Adrenal gland (tissue), 12 donors: ENCODE results near the gene BLOC1S2. TPM values are rescaled to one million over a fixed set of nuclear protein-coding genes. Genes with fewer than 3 reads are reported as not detected.
"Not testable (repeated sequence)": the region's sequence is repeated elsewhere in the genome, so short reads cannot be mapped to it uniquely, and the experiment has no call there.

Experiments
- DNase-seq, 7 donors: peaks; one replicate each; pipeline ENCODE4 v3.0.0-alpha.2; 2019 to 2020
- H3K27ac ChIP-seq, 5 donors: fragments of 200-600 bp; sonication (generic) in 4 of 5; 1 replicate in 3 of 5; 2 replicates in 2 of 5; pipeline versions ENCODE4 v1.5.1 to v1.8.0; 2016 to 2020; ENCODE audit warnings: mild to moderate bottlenecking in 1 of 5
- H3K27me3 ChIP-seq: fragments of 200-600 bp; 2 replicates; pipeline ENCODE4 v1.8.0; 2021
- H3K36me3 ChIP-seq, 2 donors: fragments of 200-600 bp; replicated peaks in 1 of 2; 1 replicate in 1 of 2; 2 replicates in 1 of 2; pipeline versions ENCODE4 v1.5.1 to v1.8.0; 2018 to 2022
- H3K4me1 ChIP-seq, 2 donors: fragments of 200-600 bp; replicated peaks in 1 of 2; 1 replicate in 1 of 2; 2 replicates in 1 of 2; pipeline versions ENCODE4 v1.5.1 to v1.8.0; 2018 to 2021
- H3K4me3 ChIP-seq, 4 donors: fragments of 200-600 bp; sonication (generic) in 3 of 4; one replicate each; pipeline ENCODE4 v1.5.1; 2016 to 2018
- H3K9me3 ChIP-seq, 3 donors: fragments of 200-600 bp; sonication (generic) in 1 of 3; replicated peaks in 1 of 3; 1 replicate in 2 of 3; 2 replicates in 1 of 3; pipeline versions ENCODE4 v1.5.1 to v1.8.0; 2016 to 2021
- POLR2A ChIP-seq, 2 donors: fragments of 450-650 bp; IDR thresholded peaks; one replicate each; pipeline ENCODE4 v1.6.1; 2017; ENCODE audit warnings: antibody characterized with exemption in 2 of 2, mild to moderate bottlenecking in 2 of 2, moderate library complexity in 1 of 2
- WGBS, 4 donors: extraction: QIAGEN DNeasy Blood & Tissue Kit in 2 of 4; methylation state at CpG; one replicate each; pipeline versions ENCODE4 v1.1.5 to v1.1.7; 2013 to 2017; 5-methylcytosine and 5-hydroxymethylcytosine counted together
- intact Hi-C, 2 donors: fragments of 100-400 bp; cut with DNase I; formaldehyde crosslinking; loops; one replicate each; pipeline versions ENCODE4 v1.14.1 to v1.15.0; 2022 to 2023
- polyA plus RNA-seq, 3 donors: library from polyadenylated mRNA; stranded (reverse); fragments of 200-250 nt in 2 of 3; fragments of 350-450 nt in 1 of 3; fragmentation: Illumina TruSeq in 1 of 3; extraction: RNeasy Lipid Tissue Mini Kit (QIAGEN cat#74804) in 1 of 3; gene quantifications; one replicate each; pipeline ENCODE4 v1.2.3, GENCODE V29; 2013 to 2014
- total RNA-seq, 9 donors: library from RNA; depleted of rRNA in 4 of 9; stranded (reverse); fragments of >200 nt in 4 of 9; fragments of 120-200 nt in 1 of 9; fragmentation: NEBNext Ultra II Directional in 1 of 9; extraction: Animal tissue kit (Norgen Biotek cat#: 25700) in 1 of 9; gene quantifications; one replicate each; pipeline versions ENCODE4 v1.1.0 to v1.2.4, GENCODE V29; 2013 to 2023
- TF ChIP-seq, protein P1 (sequence below), 6 experiments: fragments of 450-650 bp in 4 of 6; fragments of 200-600 bp in 2 of 6; sonication (generic) in 1 of 6; IDR thresholded peaks; 1 replicate in 5 of 6; 2 replicates in 1 of 6; pipeline versions ENCODE4 v1.5.1 to v1.8.0; 2016 to 2021; ENCODE audit warnings: antibody characterized with exemption in 6 of 6, mild to moderate bottlenecking in 2 of 6, moderate library complexity in 1 of 6
- donor health status: healthy with polysubstance abuse.
- donor health status: Bipolar disorder and iron deficiency.
- donor health status: DM: yes; HTN: yes; CAD: no.
- donor health status: DM: no; HTN: no; CAD: no.
- donor health status: DM: no; HTN: no; CAD: no.
- donor health status: DM: yes; HTN: yes; CAD: no.

The BLOC1S2 gene
- total and polyA plus RNA-seq, 12 donors: 21.1 to 104 (median 39.5) TPM

DNA sequence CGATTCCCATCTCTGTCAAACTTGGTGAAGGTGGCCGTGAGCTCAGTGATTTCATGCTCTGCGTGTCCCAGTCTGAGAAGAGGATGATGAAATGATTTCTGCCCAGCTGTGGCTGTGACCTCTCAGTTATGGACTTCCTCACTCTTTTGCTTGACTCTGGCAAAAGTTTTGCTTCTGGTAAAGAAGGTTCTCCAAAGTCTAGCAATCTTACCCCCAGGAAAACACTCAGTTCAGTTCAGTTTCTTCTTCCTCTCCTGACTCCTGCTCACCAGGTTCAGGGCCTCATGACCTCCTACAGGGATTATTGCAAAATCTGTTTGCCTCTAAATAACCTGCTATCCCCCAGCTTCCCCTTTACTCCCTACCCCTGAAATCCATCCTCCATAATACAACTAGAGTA is 4.9 kb upstream of the BLOC1S2 start:
- Histone ChIP-seq H3K36me3 (no peaks in the 10 kb centered on the region), H3K9me3 (no peaks in the 10 kb centered on the region), H3K4me1 (peaks cover 0 to 8% of the 10 kb centered on the region in 2 donors), H3K4me3 (no peak overlapping the region), H3K27ac (peak overlapping the region in 2 of 5 donors; percentile 49 to 54), H3K27me3 (peaks cover 8% of the 10 kb centered on the region)
- WGBS, 4 donors: 58 to 71% (median 69%) methylated on average over 3 of the region's 3 CpGs
- intact Hi-C loops: no loop called here
- TF ChIP-seq, protein P1, sequence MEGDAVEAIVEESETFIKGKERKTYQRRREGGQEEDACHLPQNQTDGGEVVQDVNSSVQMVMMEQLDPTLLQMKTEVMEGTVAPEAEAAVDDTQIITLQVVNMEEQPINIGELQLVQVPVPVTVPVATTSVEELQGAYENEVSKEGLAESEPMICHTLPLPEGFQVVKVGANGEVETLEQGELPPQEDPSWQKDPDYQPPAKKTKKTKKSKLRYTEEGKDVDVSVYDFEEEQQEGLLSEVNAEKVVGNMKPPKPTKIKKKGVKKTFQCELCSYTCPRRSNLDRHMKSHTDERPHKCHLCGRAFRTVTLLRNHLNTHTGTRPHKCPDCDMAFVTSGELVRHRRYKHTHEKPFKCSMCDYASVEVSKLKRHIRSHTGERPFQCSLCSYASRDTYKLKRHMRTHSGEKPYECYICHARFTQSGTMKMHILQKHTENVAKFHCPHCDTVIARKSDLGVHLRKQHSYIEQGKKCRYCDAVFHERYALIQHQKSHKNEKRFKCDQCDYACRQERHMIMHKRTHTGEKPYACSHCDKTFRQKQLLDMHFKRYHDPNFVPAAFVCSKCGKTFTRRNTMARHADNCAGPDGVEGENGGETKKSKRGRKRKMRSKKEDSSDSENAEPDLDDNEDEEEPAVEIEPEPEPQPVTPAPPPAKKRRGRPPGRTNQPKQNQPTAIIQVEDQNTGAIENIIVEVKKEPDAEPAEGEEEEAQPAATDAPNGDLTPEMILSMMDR (IDR thresholded peaks at IDR 0.05): no peak
- TF ChIP-seq POLR2A (IDR thresholded peaks at IDR 0.05): no peak
- DNase-seq: peak in 1 of 7 donors; percentile 13

DNA sequence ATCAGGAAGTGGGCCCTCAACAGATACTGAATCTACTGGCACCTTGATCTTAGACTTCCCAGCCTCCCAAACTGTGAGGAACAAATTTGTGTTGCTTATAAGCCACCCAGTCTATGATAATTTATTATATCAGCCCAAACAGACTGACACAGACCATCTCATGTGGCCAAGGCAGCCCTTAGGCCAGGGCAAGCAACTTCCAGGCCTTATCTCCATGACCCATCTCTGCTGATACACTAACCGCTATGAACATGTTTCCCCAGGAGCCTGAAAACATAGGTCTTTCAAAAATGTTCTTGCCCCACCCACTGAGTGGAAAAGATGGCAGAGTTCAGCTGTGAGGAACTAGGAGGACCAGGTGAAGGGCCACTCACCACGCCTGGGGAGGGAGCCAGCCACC is 3.2 kb upstream of the BLOC1S2 start:
- DNase-seq: no peak
- Histone ChIP-seq H3K4me3 (no peak overlapping the region), H3K27me3 (peaks cover 3% of the 10 kb centered on the region), H3K36me3 (no peaks in the 10 kb centered on the region), H3K27ac (no peak overlapping the region), H3K9me3 (no peaks in the 10 kb centered on the region), H3K4me1 (peaks cover 10 to 19% of the 10 kb centered on the region in 2 donors)
- TF ChIP-seq, protein P1 (IDR thresholded peaks at IDR 0.05): no peak
- TF ChIP-seq POLR2A (IDR thresholded peaks at IDR 0.05): no peak
- WGBS, 4 donors: 80 to 86% (median 85%) methylated on average over 2 of the region's 2 CpGs
- intact Hi-C loops: no loop called here

DNA sequence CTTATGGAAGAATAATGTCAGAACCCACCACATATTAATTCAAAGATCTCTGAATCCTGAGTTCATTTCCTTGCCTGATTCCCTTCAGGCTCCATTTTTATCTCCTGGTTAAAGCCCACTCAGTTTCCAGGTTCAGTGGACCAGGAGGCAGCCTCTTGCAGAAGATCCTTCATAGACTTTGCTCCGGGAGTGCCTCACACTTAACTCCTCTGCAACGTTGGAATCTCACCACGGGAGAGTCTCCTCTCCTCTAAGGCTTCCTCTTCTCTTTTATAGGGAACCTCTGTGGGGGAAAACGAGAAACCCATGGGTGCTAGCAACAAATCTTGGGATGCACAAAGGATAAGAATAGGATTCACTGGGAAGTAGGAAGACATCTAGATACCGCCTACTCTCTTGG is 1.7 kb upstream of the BLOC1S2 start:
- WGBS, 4 donors: 65 to 82% (median 75%) methylated on average over 5 of the region's 5 CpGs
- Histone ChIP-seq H3K4me1 (peaks cover 10 to 34% of the 10 kb centered on the region in 2 donors), H3K4me3 (no peak overlapping the region), H3K27me3 (no peaks in the 10 kb centered on the region), H3K27ac (no peak overlapping the region), H3K9me3 (no peaks in the 10 kb centered on the region), H3K36me3 (no peaks in the 10 kb centered on the region)
- no peak for DNase-seq
- TF ChIP-seq POLR2A (IDR thresholded peaks at IDR 0.05): no peak
- TF ChIP-seq, protein P1 (IDR thresholded peaks at IDR 0.05): no peak
- intact Hi-C loops: no loop called here

DNA sequence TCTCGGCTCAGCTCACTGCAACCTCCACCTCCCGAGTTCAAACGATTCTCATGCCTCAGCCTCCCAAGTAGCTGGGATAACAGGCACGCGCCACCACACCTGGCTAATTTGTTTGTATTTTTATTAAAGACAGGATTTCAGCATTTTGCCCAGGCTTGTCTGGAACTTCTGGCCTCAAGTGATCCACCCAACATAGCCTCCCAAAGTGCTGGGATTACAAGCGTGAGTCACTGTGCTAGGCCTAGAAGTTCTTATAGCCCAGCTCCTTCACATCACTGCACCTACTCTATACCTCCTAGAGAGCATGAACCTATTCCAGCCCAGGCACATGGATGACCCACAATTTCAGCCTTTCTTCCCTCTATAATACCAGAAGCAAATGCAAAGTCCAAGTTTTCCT is 1.3 kb upstream of the BLOC1S2 start:
- no peak overlapping the region for H3K27ac ChIP-seq
- H3K4me1 ChIP-seq: peaks cover 10 to 38% of the 10 kb centered on the region in 2 donors

DNA sequence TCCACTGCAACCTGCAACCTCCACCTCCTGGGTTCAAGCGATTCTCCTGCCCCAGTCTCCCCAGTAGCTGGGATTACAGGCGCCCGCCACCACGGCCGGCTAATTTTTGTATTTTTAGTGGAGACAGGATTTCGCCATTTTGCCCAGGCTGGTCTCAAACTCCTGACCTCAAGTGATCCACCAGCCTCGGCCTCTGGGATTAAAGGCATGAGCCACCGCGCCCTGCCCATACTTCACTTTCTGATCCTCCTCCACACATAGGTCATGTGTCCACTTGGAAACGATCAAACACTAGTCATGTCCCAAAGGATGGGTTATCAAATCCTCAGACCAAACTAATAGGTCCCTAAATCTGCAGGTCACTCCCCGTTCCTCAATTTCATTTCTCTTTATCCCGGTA is 1.2 kb downstream of the BLOC1S2 start:
- 78 to 82% (median 80%) methylated on average over 10 to 12 of the region's 12 CpGs for WGBS, 4 donors
- Histone ChIP-seq H3K36me3 (peaks cover 0 to 10% of the 10 kb centered on the region in 2 donors), H3K4me3 (peak overlapping the region in 1 of 4 donors; percentile 73), H3K4me1 (peaks cover 10 to 44% of the 10 kb centered on the region in 2 donors), H3K27ac (peak overlapping the region in 4 of 5 donors; percentile 74 to 97 (median 92))
- H3K9me3 ChIP-seq, DNase-seq, intact Hi-C loops, H3K27me3 ChIP-seq: not testable (repeated sequence)

More for the DNA sequence above, 1.3 kb upstream of the BLOC1S2 start:
- TF ChIP-seq, protein P1 (IDR thresholded peaks at IDR 0.05): no peak
- no peak for TF ChIP-seq POLR2A (IDR thresholded peaks at IDR 0.05)
- WGBS, 4 donors: 88 to 97% (median 97%) methylated on average over 6 of the region's 6 CpGs
- no peaks in the 10 kb centered on the region for H3K9me3 ChIP-seq
- no peaks in the 10 kb centered on the region for H3K36me3 ChIP-seq
- H3K27me3 ChIP-seq: no peaks in the 10 kb centered on the region
- H3K4me3 ChIP-seq: no peak overlapping the region
- no peak for DNase-seq
- intact Hi-C loops: no loop called here
